Kidney epithelial cell (primary cell): ENCODE data around the gene DPF3. TPM values are rescaled to one million over a fixed set of nuclear protein-coding genes. Genes with fewer than 3 reads are reported as not detected.

Source experiments
- DNase-seq: peaks from one replicate; pipeline ENCODE4 v3.0.0-alpha.2; 2010; ENCODE audit warnings: low read depth
- H3K27me3 ChIP-seq: 2 replicates; pipeline ENCODE4 v1.6.0; 2011; ENCODE audit warnings: low read length; ENCODE audit not compliant: control insufficient read depth, insufficient read depth
- H3K36me3 ChIP-seq: 2 replicates; pipeline ENCODE4 v1.5.1; 2011; ENCODE audit warnings: low read length; ENCODE audit not compliant: control insufficient read depth, insufficient read depth
- H3K4me3 ChIP-seq: 2 replicates; pipeline ENCODE4 v1.5.1; 2011; ENCODE audit warnings: low read depth, mild to moderate bottlenecking, control low read depth, low read length
- total RNA-seq: library from RNA; depleted of rRNA; stranded (reverse); fragments of >200 nt; gene quantifications from 2 replicates; pipeline ENCODE4 v1.2.3, GENCODE V29; 2015
- TF ChIP-seq, protein P1 (sequence below): IDR thresholded peaks from 2 replicates; pipeline ENCODE4 v1.5.1; 2011; ENCODE audit warnings: mild to moderate bottlenecking, moderate library complexity, low read length, control low read depth, inconsistent platforms; ENCODE audit not compliant: insufficient read depth, poor library complexity, severe bottlenecking

DPF3 gene
- total RNA-seq, 1 donor from 2014 or later, result 0.79 TPM

DNA sequence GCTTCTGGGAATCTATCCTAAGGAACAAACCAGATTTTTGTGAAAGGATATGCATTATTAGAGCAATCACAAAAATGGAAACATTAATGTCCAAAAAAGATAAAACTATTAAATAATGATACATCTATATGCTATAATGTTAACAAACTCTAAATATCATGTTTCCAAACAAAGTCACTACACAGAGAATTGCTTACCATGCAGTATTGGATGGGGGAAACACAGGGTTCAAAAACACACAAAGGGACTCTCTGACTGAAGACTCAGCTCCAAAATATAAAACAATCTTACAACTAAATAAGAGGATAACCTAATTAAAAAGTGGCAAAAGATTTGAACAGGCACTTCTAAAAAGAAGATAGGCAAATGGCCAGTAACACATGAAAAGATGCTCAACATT, 304.2 kb downstream of the DPF3 start:
- DNase-seq, result no peak
- no peaks in the 10 kb centered on the region for H3K27me3 ChIP-seq
- TF ChIP-seq, protein P1, sequence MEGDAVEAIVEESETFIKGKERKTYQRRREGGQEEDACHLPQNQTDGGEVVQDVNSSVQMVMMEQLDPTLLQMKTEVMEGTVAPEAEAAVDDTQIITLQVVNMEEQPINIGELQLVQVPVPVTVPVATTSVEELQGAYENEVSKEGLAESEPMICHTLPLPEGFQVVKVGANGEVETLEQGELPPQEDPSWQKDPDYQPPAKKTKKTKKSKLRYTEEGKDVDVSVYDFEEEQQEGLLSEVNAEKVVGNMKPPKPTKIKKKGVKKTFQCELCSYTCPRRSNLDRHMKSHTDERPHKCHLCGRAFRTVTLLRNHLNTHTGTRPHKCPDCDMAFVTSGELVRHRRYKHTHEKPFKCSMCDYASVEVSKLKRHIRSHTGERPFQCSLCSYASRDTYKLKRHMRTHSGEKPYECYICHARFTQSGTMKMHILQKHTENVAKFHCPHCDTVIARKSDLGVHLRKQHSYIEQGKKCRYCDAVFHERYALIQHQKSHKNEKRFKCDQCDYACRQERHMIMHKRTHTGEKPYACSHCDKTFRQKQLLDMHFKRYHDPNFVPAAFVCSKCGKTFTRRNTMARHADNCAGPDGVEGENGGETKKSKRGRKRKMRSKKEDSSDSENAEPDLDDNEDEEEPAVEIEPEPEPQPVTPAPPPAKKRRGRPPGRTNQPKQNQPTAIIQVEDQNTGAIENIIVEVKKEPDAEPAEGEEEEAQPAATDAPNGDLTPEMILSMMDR, result no peak

DNA sequence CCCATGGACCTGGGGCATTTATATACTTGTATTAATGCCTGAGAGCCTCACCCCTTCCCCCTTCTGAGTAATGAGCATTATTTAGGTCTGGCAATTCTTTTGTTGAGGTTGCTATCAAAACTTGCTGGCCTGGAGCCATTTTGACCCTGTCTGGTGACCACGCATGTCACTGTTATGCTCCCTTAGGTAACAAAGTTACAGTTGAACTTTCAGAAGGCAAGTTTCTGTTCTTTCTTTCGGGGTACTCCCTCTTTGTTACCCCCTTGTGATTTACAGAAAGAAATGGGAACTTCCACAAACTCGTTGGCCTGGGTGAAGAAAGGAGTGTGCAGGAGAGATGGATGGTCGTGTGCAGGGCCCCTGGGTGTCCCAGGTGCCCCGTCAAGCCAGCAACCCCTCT, 305.4 kb downstream of the DPF3 start:
- TF ChIP-seq, protein P1, result no peak
- no peak for DNase-seq
- Histone ChIP-seq H3K4me3 (no peak overlapping the region), H3K27me3 (no peaks in the 10 kb centered on the region), H3K36me3 (no peaks in the 10 kb centered on the region)

More for the DNA sequence above, 304.2 kb downstream of the DPF3 start:
- Histone ChIP-seq H3K4me3 (no peak overlapping the region), H3K36me3 (no peaks in the 10 kb centered on the region)

GRCh38 chr14:72583316-72584272, 310.3 kb downstream of the DPF3 start:
- no peak for DNase-seq
- H3K4me3 ChIP-seq, result no peak overlapping the region
- TF ChIP-seq, protein P1, result no peak
- no peaks in the 10 kb centered on the region for H3K27me3 ChIP-seq
- H3K36me3 ChIP-seq, result no peaks in the 10 kb centered on the region

GRCh38 chr14:72582582-72582981, 311.3 kb downstream of the DPF3 start:
- Histone ChIP-seq H3K36me3 (no peaks in the 10 kb centered on the region), H3K4me3 (no peak overlapping the region), H3K27me3 (no peaks in the 10 kb centered on the region)
- no peak for DNase-seq
- TF ChIP-seq, protein P1, result no peak

DNA sequence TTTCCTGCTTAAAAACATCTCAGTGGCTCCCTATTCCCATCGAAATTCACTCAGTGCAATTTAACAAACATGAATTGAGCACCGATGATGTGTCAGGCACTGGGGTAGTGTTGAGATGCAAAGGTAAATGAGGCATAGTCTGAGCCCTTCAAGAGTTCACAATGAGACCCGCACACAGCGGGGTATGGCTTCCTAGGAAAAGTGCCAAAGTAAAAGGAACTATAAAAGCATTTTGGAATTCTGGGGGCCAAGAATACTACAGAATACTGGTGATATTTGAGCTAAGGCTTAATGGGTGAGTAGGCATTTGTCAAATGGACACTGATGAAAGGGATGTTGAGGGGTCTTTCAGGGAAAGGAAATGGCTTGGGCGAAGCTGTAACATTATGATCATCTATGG, 315.4 kb downstream of the DPF3 start:
- no peak for DNase-seq
- Histone ChIP-seq H3K36me3 (no peaks in the 10 kb centered on the region), H3K27me3 (no peaks in the 10 kb centered on the region), H3K4me3 (no peak overlapping the region)
- TF ChIP-seq, protein P1, result no peak
